Adrenal gland (tissue), 5 donors: ENCODE results near the gene MAEL.

Source experiments
- POLR2A ChIP-seq, 2 donors: fragments of 450-650 bp; IDR thresholded peaks; one replicate each; pipeline ENCODE4 v1.6.1; 2017; ENCODE audit warnings: antibody characterized with exemption in 2 of 2, mild to moderate bottlenecking in 2 of 2, moderate library complexity in 1 of 2
- TF ChIP-seq, protein P1 (sequence below), 6 experiments: fragments of 450-650 bp in 4 of 6; fragments of 200-600 bp in 2 of 6; sonication (generic) in 1 of 6; IDR thresholded peaks; 1 replicate in 5 of 6; 2 replicates in 1 of 6; pipeline versions ENCODE4 v1.5.1 to v1.8.0; 2016 to 2021; ENCODE audit warnings: antibody characterized with exemption in 6 of 6, mild to moderate bottlenecking in 2 of 6, moderate library complexity in 1 of 6
- donor health status: DM: no; HTN: no; CAD: no.

- TF ChIP-seq, protein P1, sequence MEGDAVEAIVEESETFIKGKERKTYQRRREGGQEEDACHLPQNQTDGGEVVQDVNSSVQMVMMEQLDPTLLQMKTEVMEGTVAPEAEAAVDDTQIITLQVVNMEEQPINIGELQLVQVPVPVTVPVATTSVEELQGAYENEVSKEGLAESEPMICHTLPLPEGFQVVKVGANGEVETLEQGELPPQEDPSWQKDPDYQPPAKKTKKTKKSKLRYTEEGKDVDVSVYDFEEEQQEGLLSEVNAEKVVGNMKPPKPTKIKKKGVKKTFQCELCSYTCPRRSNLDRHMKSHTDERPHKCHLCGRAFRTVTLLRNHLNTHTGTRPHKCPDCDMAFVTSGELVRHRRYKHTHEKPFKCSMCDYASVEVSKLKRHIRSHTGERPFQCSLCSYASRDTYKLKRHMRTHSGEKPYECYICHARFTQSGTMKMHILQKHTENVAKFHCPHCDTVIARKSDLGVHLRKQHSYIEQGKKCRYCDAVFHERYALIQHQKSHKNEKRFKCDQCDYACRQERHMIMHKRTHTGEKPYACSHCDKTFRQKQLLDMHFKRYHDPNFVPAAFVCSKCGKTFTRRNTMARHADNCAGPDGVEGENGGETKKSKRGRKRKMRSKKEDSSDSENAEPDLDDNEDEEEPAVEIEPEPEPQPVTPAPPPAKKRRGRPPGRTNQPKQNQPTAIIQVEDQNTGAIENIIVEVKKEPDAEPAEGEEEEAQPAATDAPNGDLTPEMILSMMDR (IDR thresholded peaks at IDR 0.05): no peak
- no peak for TF ChIP-seq POLR2A (IDR thresholded peaks at IDR 0.05)
Observed at GRCh38 chr1:167054531-167054930, 65.5 kb downstream of the MAEL start.
